ENCODE measurements around the gene SH3D19.

DNA sequence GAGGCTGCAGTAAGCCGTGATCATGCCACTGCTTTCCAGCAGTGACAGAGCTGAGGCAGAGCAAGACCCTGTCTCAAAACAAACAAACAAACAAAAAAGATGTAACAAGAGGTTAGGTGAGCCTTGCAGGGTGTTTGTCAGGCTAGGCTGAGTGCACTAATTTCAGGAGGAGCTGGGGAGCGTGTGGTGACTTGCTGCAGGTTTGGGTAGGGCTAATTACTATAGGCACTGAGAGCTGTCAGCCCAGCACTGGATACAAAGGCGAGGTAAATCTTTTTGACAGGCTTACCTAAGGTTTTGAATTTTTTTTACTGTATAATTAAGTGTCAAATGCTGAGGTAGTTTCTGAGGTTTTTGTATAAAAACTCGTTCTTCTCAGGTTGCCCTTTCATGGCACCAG lies 29.8 kb upstream of the SH3D19 start:
- TF ChIP-seq, protein P1, sequence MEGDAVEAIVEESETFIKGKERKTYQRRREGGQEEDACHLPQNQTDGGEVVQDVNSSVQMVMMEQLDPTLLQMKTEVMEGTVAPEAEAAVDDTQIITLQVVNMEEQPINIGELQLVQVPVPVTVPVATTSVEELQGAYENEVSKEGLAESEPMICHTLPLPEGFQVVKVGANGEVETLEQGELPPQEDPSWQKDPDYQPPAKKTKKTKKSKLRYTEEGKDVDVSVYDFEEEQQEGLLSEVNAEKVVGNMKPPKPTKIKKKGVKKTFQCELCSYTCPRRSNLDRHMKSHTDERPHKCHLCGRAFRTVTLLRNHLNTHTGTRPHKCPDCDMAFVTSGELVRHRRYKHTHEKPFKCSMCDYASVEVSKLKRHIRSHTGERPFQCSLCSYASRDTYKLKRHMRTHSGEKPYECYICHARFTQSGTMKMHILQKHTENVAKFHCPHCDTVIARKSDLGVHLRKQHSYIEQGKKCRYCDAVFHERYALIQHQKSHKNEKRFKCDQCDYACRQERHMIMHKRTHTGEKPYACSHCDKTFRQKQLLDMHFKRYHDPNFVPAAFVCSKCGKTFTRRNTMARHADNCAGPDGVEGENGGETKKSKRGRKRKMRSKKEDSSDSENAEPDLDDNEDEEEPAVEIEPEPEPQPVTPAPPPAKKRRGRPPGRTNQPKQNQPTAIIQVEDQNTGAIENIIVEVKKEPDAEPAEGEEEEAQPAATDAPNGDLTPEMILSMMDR (IDR thresholded peaks at IDR 0.05) = no peak
- TF ChIP-seq POLR2A (IDR thresholded peaks at IDR 0.05) = no peak

Data from uterus (tissue), 2 donors.